ENCODE measurements around the gene GALM.

GALM gene

DNA sequence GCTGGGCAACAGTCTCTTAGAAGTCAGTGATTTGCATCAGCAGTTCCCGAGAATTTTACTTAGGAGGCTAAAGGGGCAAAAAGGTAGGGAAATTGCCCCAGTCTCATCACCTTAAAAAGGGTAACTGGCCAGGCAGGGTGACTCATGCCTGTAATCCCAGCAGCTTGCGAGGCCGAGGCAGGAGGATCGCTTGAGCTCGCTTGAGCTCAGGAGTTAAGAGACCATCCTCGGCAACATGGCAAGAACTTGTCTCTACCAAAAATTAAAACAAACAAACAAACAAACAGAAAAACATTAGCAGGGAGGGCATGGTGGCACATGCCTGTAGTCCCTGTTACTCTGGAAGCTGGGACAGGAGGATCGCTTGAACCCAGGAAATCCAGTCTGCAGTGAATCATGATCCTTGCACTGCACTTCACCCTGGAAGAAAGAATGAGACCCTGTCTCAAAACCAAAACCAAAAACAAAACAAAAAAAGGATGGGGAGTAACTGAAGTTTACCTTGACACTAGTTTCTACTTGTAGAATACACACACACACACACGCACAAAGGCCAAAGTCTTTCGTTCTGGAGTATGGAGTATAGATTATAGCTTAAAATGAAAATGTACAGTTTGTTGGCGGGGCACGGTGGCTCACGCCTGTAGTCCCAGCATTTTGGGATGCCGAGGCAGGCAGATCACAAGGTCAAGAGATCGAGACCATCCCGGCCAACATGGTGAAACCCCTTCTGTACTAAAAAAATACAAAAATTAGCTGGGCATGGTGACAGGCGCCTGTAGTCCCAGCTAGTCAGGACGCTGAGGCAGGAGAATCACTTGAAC lies 109.4 kb downstream of the GALM start:
- POLR2A ChIA-PET (ENCODE audit: low non-redundant PET), result interaction anchor here (1.5 kb wide), 1 partner anchor 24 kb away, joined by 3 read pairs; the partner anchor contains the start of gene SRSF7
- H3K27ac ChIP-seq, result no peak overlapping the region
- CTCF ChIA-PET, result no interaction called here

GRCh38 chr2:38775921-38776225 lies 110.0 kb downstream of the GALM start:
- TF ChIP-seq CTCF (conservative IDR thresholded peaks at IDR 0.05; ENCODE audit: low read depth), result no peak
- DNase-seq (ENCODE audit: low spot score), result no peak
- ChIA-PET POLR2A (ENCODE audit: low non-redundant PET) (interaction anchor here (1.5 kb wide), 1 partner anchor 24 kb away, joined by 3 read pairs; the partner anchor contains the start of gene SRSF7), CTCF (no interaction called here)
- no peak overlapping the region for H3K27ac ChIP-seq

More for the DNA sequence above, 109.4 kb downstream of the GALM start:
- no peak for DNase-seq (ENCODE audit: low spot score)
- no peak for TF ChIP-seq CTCF (conservative IDR thresholded peaks at IDR 0.05; ENCODE audit: low read depth)

DNA sequence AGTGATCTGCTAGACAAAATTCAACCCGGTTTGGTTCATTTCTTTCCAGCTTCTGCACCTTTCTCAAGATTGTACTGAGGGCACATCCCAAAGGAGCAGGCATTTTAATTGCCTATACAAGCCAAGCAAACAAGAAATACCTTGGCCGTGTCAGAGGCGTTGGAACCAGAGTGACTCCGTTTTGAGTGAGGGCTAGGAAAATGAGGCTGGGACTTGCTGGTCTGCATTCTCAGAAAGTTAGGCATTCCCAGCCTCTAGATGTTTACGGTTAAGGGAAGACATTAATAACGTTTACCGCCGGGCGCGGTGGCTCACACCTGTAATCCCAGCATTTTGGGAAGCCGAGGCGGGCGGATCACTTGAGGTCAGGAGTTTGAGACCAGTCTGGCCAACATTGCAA lies 110.6 kb downstream of the GALM start:
- DNase-seq (ENCODE audit: low spot score), result no peak
- TF ChIP-seq CTCF (conservative IDR thresholded peaks at IDR 0.05; ENCODE audit: low read depth), result no peak
- ChIA-PET CTCF (no interaction called here), POLR2A (ENCODE audit: low non-redundant PET) (interaction anchor here (1.5 kb wide), 1 partner anchor 25 kb away, joined by 3 read pairs; the partner anchor contains the start of gene SRSF7)
- no peak overlapping the region for H3K27ac ChIP-seq

DNA sequence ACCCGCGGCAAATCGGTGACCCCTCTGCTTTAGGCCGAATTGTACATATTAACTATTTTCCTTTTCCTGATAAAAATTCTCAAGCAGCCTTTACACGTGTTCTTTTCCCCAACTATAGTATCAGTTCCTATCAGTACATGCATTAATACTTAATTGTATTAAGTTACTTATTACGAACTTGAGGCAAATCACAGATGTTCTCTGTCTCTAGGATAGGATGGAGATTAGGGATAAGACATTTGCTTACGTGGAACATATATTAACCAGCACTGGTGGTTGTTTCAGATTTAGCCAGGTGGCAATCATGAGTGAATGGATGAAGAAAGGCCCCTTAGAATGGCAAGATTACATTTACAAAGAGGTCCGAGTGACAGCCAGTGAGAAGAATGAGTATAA lies 112.8 kb downstream of the GALM start:
- no peak for DNase-seq (ENCODE audit: low spot score)
- H3K27ac ChIP-seq, result peak overlapping the region; percentile 65
- ChIA-PET CTCF (no interaction called here), POLR2A (ENCODE audit: low non-redundant PET) (no interaction called here)
- no peak for TF ChIP-seq CTCF (conservative IDR thresholded peaks at IDR 0.05; ENCODE audit: low read depth)

GRCh38 chr2:38783586-38783985 lies 117.7 kb downstream of the GALM start:
- CTCF ChIA-PET, result no interaction called here
- H3K27ac ChIP-seq, result no peak overlapping the region
- no peak for DNase-seq (ENCODE audit: low spot score)
- no peak for TF ChIP-seq CTCF (conservative IDR thresholded peaks at IDR 0.05; ENCODE audit: low read depth)
- POLR2A ChIA-PET (ENCODE audit: low non-redundant PET), result interaction anchor here (0.7 kb wide), 1 partner anchor 170 kb away, joined by 4 read pairs; no protein-coding TSS in a partner anchor
